Measurements from ENCODE around the gene ATAD3B. TPM values are rescaled to one million over a fixed set of nuclear protein-coding genes. Genes with fewer than 3 reads are reported as not detected.
"Not testable (repeated sequence)": the region's sequence is repeated elsewhere in the genome, so short reads cannot be mapped to it uniquely, and the experiment has no call there.

ATAD3B gene
- total and polyA plus RNA-seq, 2 donors (not counting 3 experiments of a cell fraction or from before 2014, with no cell fraction given): 20.5 to 48.2 TPM

DNA sequence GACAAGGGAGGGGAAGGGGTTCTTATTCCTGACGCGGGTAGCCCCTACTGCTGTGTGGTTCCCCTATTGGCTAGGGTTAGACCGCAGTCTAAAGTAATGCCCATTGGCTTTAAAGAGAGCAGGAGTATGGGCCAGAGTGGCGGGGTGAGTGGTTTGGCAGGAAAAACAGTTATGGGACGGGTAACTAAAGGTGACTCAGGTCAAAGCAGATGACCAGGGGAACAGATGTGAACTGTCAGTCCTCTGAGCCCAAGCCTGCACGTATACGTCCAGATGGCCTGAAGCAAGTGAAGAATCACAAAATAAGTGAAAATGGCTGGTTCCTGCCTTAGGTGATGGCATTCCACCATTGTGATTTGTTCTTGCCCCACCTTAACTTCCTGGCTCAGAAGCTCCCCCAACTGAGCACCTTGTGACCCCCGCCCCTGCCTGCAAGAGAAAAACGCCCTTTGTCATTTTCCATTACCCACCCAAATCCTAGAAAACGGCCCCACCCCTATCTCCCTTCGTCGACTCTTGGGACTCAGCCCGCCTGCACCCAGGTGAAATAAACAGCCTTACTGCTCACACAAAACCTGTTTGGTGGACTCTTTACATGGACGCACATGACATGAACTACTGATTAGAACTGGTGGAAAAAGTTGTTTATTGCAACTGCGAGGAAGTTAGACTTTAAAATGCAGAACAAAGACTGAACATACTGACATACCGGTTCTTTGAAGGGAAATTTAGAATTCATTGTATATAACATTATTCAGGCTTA lies 758 bp upstream of the ATAD3B start:
- Histone ChIP-seq H3K9me1 (replicated peaks; ENCODE audit: control insufficient read depth, extremely low read depth, insufficient read depth, low read length) (no peaks in the 10 kb centered on the region), H3K36me3 (ENCODE audit: control insufficient read depth in 2 of 2, extremely low read depth in 1 of 2, insufficient read depth in 2 of 2, low read length in 2 of 2) (no peaks in the 10 kb centered on the region), H3K27ac (ENCODE audit: insufficient read depth, low read depth, low read length) (peak overlapping the region; percentile 59), H3K4me1 (ENCODE audit: control insufficient read depth, extremely low read depth, insufficient read depth, low read length) (peaks cover 12% of the 10 kb centered on the region), H3K27me3 (ENCODE audit: control insufficient read depth in 2 of 2, insufficient read depth in 2 of 2, low read length in 2 of 2) (no peaks in the 10 kb centered on the region), H3K4me2 (ENCODE audit: insufficient read depth, low read length) (peak overlapping the region; percentile 93), H2AFZ (ENCODE audit: low read depth, low read length) (peak overlapping the region; percentile 84), H3K4me3 (replicated peaks in 1 of 3; ENCODE audit: insufficient read depth in 1 of 3, low read depth in 1 of 3, low read length in 3 of 3) (peak overlapping the region; percentile 76 to 98 (median 93)), H4K20me1 (replicated peaks; ENCODE audit: control insufficient read depth, extremely low read depth, insufficient read depth, low read length) (no peaks in the 10 kb centered on the region), H3K9me3 (replicated peaks; ENCODE audit: control insufficient read depth, insufficient read depth, low read length) (no peaks in the 10 kb centered on the region), H3K79me2 (ENCODE audit: control insufficient read depth, insufficient read depth, low read length) (peaks cover 31% of the 10 kb centered on the region), H3K9ac (replicated peaks; ENCODE audit: extremely low read depth, insufficient read depth, low read length) (peak overlapping the region; percentile 84)
- BruUV-seq (replicated peaks): TSS peak; percentile 92
- no peak for FAIRE-seq
- ChIA-PET CTCF (no interaction called here), POLR2A (no interaction called here)
- TF ChIP-seq, protein P1, sequence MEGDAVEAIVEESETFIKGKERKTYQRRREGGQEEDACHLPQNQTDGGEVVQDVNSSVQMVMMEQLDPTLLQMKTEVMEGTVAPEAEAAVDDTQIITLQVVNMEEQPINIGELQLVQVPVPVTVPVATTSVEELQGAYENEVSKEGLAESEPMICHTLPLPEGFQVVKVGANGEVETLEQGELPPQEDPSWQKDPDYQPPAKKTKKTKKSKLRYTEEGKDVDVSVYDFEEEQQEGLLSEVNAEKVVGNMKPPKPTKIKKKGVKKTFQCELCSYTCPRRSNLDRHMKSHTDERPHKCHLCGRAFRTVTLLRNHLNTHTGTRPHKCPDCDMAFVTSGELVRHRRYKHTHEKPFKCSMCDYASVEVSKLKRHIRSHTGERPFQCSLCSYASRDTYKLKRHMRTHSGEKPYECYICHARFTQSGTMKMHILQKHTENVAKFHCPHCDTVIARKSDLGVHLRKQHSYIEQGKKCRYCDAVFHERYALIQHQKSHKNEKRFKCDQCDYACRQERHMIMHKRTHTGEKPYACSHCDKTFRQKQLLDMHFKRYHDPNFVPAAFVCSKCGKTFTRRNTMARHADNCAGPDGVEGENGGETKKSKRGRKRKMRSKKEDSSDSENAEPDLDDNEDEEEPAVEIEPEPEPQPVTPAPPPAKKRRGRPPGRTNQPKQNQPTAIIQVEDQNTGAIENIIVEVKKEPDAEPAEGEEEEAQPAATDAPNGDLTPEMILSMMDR (IDR thresholded peaks at IDR 0.05; ENCODE audit: extremely low read depth in 1 of 2, insufficient read depth in 1 of 2, low read depth in 1 of 2, low read length in 2 of 2): no peak
- no peak for TF ChIP-seq GATA2 (IDR thresholded peaks at IDR 0.05; ENCODE audit: insufficient read depth, insufficient read length, low read depth, low read length)
- no peak for TF ChIP-seq MYC (IDR thresholded peaks at IDR 0.05; ENCODE audit: low read depth, low read length)
- TF ChIP-seq, protein P2, sequence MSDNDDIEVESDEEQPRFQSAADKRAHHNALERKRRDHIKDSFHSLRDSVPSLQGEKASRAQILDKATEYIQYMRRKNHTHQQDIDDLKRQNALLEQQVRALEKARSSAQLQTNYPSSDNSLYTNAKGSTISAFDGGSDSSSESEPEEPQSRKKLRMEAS (IDR thresholded peaks at IDR 0.05; ENCODE audit: insufficient read depth, insufficient read length): no peak
- intact Hi-C loops (cut with micrococcal nuclease): loop anchor here (1.0 kb wide), 2 partner anchors 72 to 96 kb away; partner anchors contain the start of genes AURKAIP1 and CCNL2
- no peak for DNase-seq (ENCODE audit: low read depth, low spot score)
- dilution Hi-C loops (cut with MboI; ENCODE audit: extremely low pct_ligation_motif_present, low sequenced_read_pairs): no loop called here

DNA sequence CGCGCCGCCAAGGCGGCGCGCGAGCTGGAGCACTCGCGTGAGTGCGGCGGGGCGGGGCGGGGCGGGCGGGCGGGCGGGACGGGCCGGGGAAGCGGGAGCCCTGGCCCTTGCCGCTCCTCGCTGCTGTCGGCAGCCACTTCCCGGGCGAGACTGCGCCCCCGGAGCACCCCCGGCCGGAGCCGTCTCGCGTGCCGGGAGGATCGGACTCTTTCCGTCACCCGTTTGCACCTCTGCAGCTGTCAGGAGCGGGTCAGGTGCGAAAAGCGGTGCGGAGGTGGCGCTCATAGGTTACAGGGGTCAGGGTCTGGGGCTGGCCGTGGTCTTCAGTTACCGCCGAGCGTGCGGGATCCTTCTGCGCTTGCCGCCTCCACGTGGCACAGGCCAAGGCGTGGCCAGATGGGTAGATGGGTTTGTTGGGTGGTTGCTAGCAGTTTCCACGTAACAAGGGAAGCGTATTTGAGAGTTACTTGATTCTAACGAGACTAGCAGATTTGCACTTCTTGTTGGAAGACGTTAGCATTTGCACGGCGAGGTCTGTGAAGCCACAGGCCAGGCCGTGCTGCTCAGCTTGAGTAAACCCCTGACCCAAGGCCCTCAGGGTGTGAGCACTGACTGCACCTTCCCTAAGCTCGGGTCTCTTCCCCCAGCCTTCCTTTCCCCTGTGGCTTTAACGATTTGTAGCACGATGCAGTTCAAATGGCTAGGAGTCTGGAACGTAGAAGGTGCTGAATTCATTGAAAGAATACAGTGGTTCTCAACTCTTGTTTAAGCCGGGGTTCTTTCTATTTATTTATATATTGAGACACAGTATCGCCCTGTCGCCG lies 700 bp downstream of the ATAD3B start:
- intact Hi-C loops (cut with micrococcal nuclease); dilution Hi-C loops (cut with MboI; ENCODE audit: extremely low pct_ligation_motif_present, low sequenced_read_pairs); H3K27ac ChIP-seq (ENCODE audit: insufficient read depth, low read depth, low read length); H2AFZ ChIP-seq (ENCODE audit: low read depth, low read length); H3K36me3 ChIP-seq (ENCODE audit: control insufficient read depth in 2 of 2, extremely low read depth in 1 of 2, insufficient read depth in 2 of 2, low read length in 2 of 2); POLR2A ChIA-PET; H3K9me1 ChIP-seq (replicated peaks; ENCODE audit: control insufficient read depth, extremely low read depth, insufficient read depth, low read length); H3K9me3 ChIP-seq (replicated peaks; ENCODE audit: control insufficient read depth, insufficient read depth, low read length); CTCF ChIA-PET; H3K27me3 ChIP-seq (ENCODE audit: control insufficient read depth in 2 of 2, insufficient read depth in 2 of 2, low read length in 2 of 2); H4K20me1 ChIP-seq (replicated peaks; ENCODE audit: control insufficient read depth, extremely low read depth, insufficient read depth, low read length): not testable (repeated sequence)
- BruUV-seq (replicated peaks): TSS peak; percentile 35
- H3K4me1 ChIP-seq (ENCODE audit: control insufficient read depth, extremely low read depth, insufficient read depth, low read length): peaks cover 12% of the 10 kb centered on the region
- peak overlapping the region; percentile 44 for H3K9ac ChIP-seq (replicated peaks; ENCODE audit: extremely low read depth, insufficient read depth, low read length)
- peak overlapping the region; percentile 41 to 76 (median 65) for H3K4me3 ChIP-seq (replicated peaks in 1 of 3; ENCODE audit: insufficient read depth in 1 of 3, low read depth in 1 of 3, low read length in 3 of 3)
- DNase-seq (ENCODE audit: low read depth, low spot score) (peak; percentile 8), FAIRE-seq (peak; percentile 96)
- peak overlapping the region; percentile 57 for H3K4me2 ChIP-seq (ENCODE audit: insufficient read depth, low read length)
- peaks cover 40% of the 10 kb centered on the region for H3K79me2 ChIP-seq (ENCODE audit: control insufficient read depth, insufficient read depth, low read length)

DNA sequence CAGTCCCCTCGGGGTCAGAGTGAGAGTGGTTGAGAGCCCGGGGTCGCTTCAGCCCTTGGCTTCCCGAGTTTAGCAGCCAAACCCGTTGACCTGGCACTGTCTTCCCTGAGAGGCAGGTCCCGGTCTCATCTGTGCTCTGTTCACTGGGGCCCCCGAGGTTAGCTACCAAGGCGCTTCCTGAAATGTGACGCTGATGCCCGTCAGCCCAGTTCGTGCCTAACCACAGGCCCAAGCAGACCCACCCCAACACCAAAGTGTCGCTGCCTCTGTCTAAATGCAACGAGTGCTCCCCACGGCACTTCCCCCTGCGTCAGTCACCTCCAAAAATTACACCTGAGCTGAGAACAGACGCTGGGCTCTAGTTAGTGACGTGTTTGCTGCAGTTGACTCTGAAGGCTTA lies 4.4 kb downstream of the ATAD3B start:
- H3K9me3 ChIP-seq (replicated peaks; ENCODE audit: control insufficient read depth, insufficient read depth, low read length); H3K4me2 ChIP-seq (ENCODE audit: insufficient read depth, low read length); intact Hi-C loops (cut with micrococcal nuclease); H3K9me1 ChIP-seq (replicated peaks; ENCODE audit: control insufficient read depth, extremely low read depth, insufficient read depth, low read length); BruUV-seq (replicated peaks); POLR2A ChIA-PET; H3K27ac ChIP-seq (ENCODE audit: insufficient read depth, low read depth, low read length); dilution Hi-C loops (cut with MboI; ENCODE audit: extremely low pct_ligation_motif_present, low sequenced_read_pairs); H3K4me3 ChIP-seq (replicated peaks in 1 of 3; ENCODE audit: insufficient read depth in 1 of 3, low read depth in 1 of 3, low read length in 3 of 3); H3K27me3 ChIP-seq (ENCODE audit: control insufficient read depth in 2 of 2, insufficient read depth in 2 of 2, low read length in 2 of 2); DNase-seq (ENCODE audit: low read depth, low spot score); H3K9ac ChIP-seq (replicated peaks; ENCODE audit: extremely low read depth, insufficient read depth, low read length); H3K4me1 ChIP-seq (ENCODE audit: control insufficient read depth, extremely low read depth, insufficient read depth, low read length); H2AFZ ChIP-seq (ENCODE audit: low read depth, low read length); H4K20me1 ChIP-seq (replicated peaks; ENCODE audit: control insufficient read depth, extremely low read depth, insufficient read depth, low read length); CTCF ChIA-PET: not testable (repeated sequence)
- Histone ChIP-seq H3K79me2 (ENCODE audit: control insufficient read depth, insufficient read depth, low read length) (peaks cover 41% of the 10 kb centered on the region), H3K36me3 (ENCODE audit: control insufficient read depth in 2 of 2, extremely low read depth in 1 of 2, insufficient read depth in 2 of 2, low read length in 2 of 2) (peaks cover 4 to 17% of the 10 kb centered on the region in 2 experiments)
- FAIRE-seq: peak; percentile 62
